Upper lobe of left lung (tissue), 6 donors: Measurements from ENCODE around the gene STKLD1. TPM values are rescaled to one million over a fixed set of nuclear protein-coding genes. Genes with fewer than 3 reads are reported as not detected.

Experiments used
- ATAC-seq, 2 donors: fragments of 200-7000 bp; cut with Tn5 transposase; one replicate each; pipeline ENCODE4 v1.9.1; 2022; ENCODE audit warnings: mild to moderate bottlenecking in 2 of 2, moderate library complexity in 2 of 2; ENCODE audit not compliant: low FRiP score in 2 of 2
- DNase-seq, 2 donors: peaks; one replicate each; pipeline ENCODE4 v3.0.0-alpha.2; 2019 to 2020
- H3K27ac ChIP-seq, 4 donors: fragments of 200-600 bp; sonication (generic); one replicate each; pipeline ENCODE4 v1.5.1; 2016 to 2019
- H3K27me3 ChIP-seq, 4 donors: fragments of 200-600 bp; sonication (generic); one replicate each; pipeline ENCODE4 v1.5.1; 2017 to 2019
- H3K36me3 ChIP-seq, 4 donors: fragments of 200-600 bp; sonication (generic); one replicate each; pipeline ENCODE4 v1.5.1; 2016 to 2019
- H3K4me1 ChIP-seq, 4 donors: fragments of 200-600 bp; sonication (generic); one replicate each; pipeline ENCODE4 v1.5.1; 2018 to 2019
- H3K4me3 ChIP-seq, 4 donors: fragments of 200-600 bp; sonication (generic); one replicate each; pipeline ENCODE4 v1.5.1; 2017 to 2019; ENCODE audit warnings: mild to moderate bottlenecking in 2 of 4, moderate library complexity in 1 of 4
- H3K9me3 ChIP-seq, 4 donors: fragments of 200-600 bp; sonication (generic); one replicate each; pipeline ENCODE4 v1.5.1; 2018 to 2019
- CTCF ChIP-seq, 6 experiments: fragments of 450-650 bp in 4 of 6; fragments of 200-600 bp in 2 of 6; sonication (generic) in 2 of 6; IDR thresholded peaks; one replicate each; pipeline ENCODE4 v1.5.1; 2016 to 2019; ENCODE audit warnings: antibody characterized with exemption in 6 of 6
- EP300 ChIP-seq, 4 donors: sonication (generic); formaldehyde crosslinking; IDR thresholded peaks; one replicate each; pipeline ENCODE4 v1.5.1; 2017; ENCODE audit warnings: antibody characterized with exemption in 4 of 4, control low read depth in 2 of 4
- POLR2A ChIP-seq, 4 donors: fragments of 450-650 bp; IDR thresholded peaks; one replicate each; pipeline ENCODE4 v1.5.1; 2016 to 2017; ENCODE audit warnings: antibody characterized with exemption in 4 of 4, mild to moderate bottlenecking in 2 of 4
- POLR2AphosphoS5 ChIP-seq, 2 donors: sonication (generic); formaldehyde crosslinking; IDR thresholded peaks; one replicate each; pipeline ENCODE4 v1.5.1; 2017; ENCODE audit warnings: antibody characterized with exemption in 2 of 2
- WGBS, 2 donors: methylation state at CpG; one replicate each; pipeline ENCODE4 v1.1.5; 2017 to 2018; 5-methylcytosine and 5-hydroxymethylcytosine counted together
- total RNA-seq, 6 donors: library from RNA; depleted of rRNA in 4 of 6; stranded (reverse); fragments of >200 nt in 4 of 6; gene quantifications; one replicate each; pipeline versions ENCODE4 v1.1.0 to v1.2.1, GENCODE V29; 2016 to 2021
- donor health status: DM: no; HTN: no; CAD: no; lungs with moderate emphysema.
- donor health status: DM: no; HTN: yes; CAD: no; lungs with severe emphysema.

STKLD1 gene
- total RNA-seq, 6 donors from 2014 or later: 0.59 to 3.1 (median 1.6) TPM; not detected in 2

- WGBS, 2 donors: 82 to 95% methylated on average over 5 to 10 of the region's 11 CpGs
- H3K27me3 ChIP-seq: no peaks in the 10 kb centered on the region
- TF ChIP-seq EP300 (IDR thresholded peaks at IDR 0.05) (no peak), POLR2A (IDR thresholded peaks at IDR 0.05) (no peak), CTCF (IDR thresholded peaks at IDR 0.05) (no peak), POLR2AphosphoS5 (IDR thresholded peaks at IDR 0.05) (no peak)
- peak in 1 of 2 donors; percentile 53 for DNase-seq
- H3K27ac ChIP-seq: no peak overlapping the region
- H3K4me3 ChIP-seq: no peak overlapping the region
- peaks cover 11 to 42% (median 17%) of the 10 kb centered on the region in 4 donors for H3K4me1 ChIP-seq
- H3K9me3 ChIP-seq: no peaks in the 10 kb centered on the region
- no peak for ATAC-seq
- H3K36me3 ChIP-seq: peaks cover 4 to 72% (median 47%) of the 10 kb centered on the region in 4 donors
Observed at GRCh38 chr9:133342570-133342969, 33.6 kb upstream of the STKLD1 start.

- ATAC-seq (no peak), DNase-seq (peak in 1 of 2 donors; percentile 62)
- Histone ChIP-seq H3K36me3 (peaks cover 4 to 69% (median 47%) of the 10 kb centered on the region in 4 donors), H3K27ac (no peak overlapping the region), H3K9me3 (no peaks in the 10 kb centered on the region), H3K4me1 (peaks cover 16 to 49% (median 20%) of the 10 kb centered on the region in 4 donors), H3K27me3 (no peaks in the 10 kb centered on the region), H3K4me3 (no peak overlapping the region)
- TF ChIP-seq POLR2AphosphoS5 (IDR thresholded peaks at IDR 0.05): no peak
- TF ChIP-seq CTCF (IDR thresholded peaks at IDR 0.05): no peak
- no peak for TF ChIP-seq POLR2A (IDR thresholded peaks at IDR 0.05)
- no peak for TF ChIP-seq EP300 (IDR thresholded peaks at IDR 0.05)
- WGBS, 2 donors: 97% methylated on average over 19 of the region's 19 CpGs
Observed at GRCh38 chr9:133344071-133344470, 32.1 kb upstream of the STKLD1 start.

GRCh38 chr9:133344979-133345378, 31.2 kb upstream of the STKLD1 start:
- TF ChIP-seq POLR2AphosphoS5 (IDR thresholded peaks at IDR 0.05) (no peak), EP300 (IDR thresholded peaks at IDR 0.05) (no peak), CTCF (IDR thresholded peaks at IDR 0.05) (no peak), POLR2A (IDR thresholded peaks at IDR 0.05) (no peak)
- H3K36me3 ChIP-seq: peaks cover 9 to 69% (median 52%) of the 10 kb centered on the region in 4 donors

GRCh38 chr9:133345596-133345995, 30.6 kb upstream of the STKLD1 start:
- Histone ChIP-seq H3K27ac (no peak overlapping the region), H3K36me3 (peaks cover 15 to 69% (median 55%) of the 10 kb centered on the region in 4 donors), H3K9me3 (no peaks in the 10 kb centered on the region), H3K4me1 (peaks cover 24 to 57% (median 29%) of the 10 kb centered on the region in 4 donors), H3K4me3 (no peak overlapping the region), H3K27me3 (no peaks in the 10 kb centered on the region)
- TF ChIP-seq EP300 (IDR thresholded peaks at IDR 0.05) (no peak), POLR2AphosphoS5 (IDR thresholded peaks at IDR 0.05) (no peak), CTCF (IDR thresholded peaks at IDR 0.05) (no peak), POLR2A (IDR thresholded peaks at IDR 0.05) (no peak)
- no peak for DNase-seq
- 81 to 96% methylated on average over 4 to 6 of the region's 6 CpGs for WGBS, 2 donors
- ATAC-seq: no peak

More at GRCh38 chr9:133344979-133345378, 31.2 kb upstream of the STKLD1 start:
- ATAC-seq: no peak
- Histone ChIP-seq H3K9me3 (no peaks in the 10 kb centered on the region), H3K4me3 (no peak overlapping the region), H3K4me1 (peaks cover 24 to 58% (median 28%) of the 10 kb centered on the region in 4 donors), H3K27me3 (no peaks in the 10 kb centered on the region), H3K27ac (no peak overlapping the region)
- WGBS, 2 donors: 98 to 99% methylated on average over 12 of the region's 12 CpGs
- peak in 1 of 2 donors; percentile 32 for DNase-seq
